ENCODE data around the gene ZEB1.

DNA sequence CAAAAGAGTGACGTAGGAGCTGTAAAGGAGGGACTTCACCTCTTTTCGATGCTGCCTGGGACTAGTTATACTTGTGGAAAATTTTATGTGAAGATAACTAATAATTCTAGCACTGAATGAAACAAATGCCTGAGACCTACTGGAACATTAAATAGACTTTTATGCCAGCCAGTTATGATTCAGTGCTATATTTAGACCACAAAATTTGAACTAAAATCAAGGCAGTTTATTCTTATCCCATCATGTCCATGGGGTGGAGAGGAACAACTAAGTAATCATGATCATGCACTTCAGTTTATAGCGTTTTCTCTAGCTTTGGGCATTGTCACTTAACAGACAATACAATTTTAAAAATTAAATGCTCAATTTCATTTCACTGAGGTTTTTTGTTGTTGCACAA lies 76.7 kb downstream of the ZEB1 start:
- TF ChIP-seq, protein P1, sequence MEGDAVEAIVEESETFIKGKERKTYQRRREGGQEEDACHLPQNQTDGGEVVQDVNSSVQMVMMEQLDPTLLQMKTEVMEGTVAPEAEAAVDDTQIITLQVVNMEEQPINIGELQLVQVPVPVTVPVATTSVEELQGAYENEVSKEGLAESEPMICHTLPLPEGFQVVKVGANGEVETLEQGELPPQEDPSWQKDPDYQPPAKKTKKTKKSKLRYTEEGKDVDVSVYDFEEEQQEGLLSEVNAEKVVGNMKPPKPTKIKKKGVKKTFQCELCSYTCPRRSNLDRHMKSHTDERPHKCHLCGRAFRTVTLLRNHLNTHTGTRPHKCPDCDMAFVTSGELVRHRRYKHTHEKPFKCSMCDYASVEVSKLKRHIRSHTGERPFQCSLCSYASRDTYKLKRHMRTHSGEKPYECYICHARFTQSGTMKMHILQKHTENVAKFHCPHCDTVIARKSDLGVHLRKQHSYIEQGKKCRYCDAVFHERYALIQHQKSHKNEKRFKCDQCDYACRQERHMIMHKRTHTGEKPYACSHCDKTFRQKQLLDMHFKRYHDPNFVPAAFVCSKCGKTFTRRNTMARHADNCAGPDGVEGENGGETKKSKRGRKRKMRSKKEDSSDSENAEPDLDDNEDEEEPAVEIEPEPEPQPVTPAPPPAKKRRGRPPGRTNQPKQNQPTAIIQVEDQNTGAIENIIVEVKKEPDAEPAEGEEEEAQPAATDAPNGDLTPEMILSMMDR (IDR thresholded peaks at IDR 0.05): no peak
- TF ChIP-seq POLR2AphosphoS5 (IDR thresholded peaks at IDR 0.05) (no peak), POLR2A (IDR thresholded peaks at IDR 0.05) (no peak)

All from breast epithelium (tissue), 3 donors.